Neural progenitor cell (in vitro differentiated cells): ENCODE results near the gene C14orf132.

Experiments
- CTCF ChIP-seq: fragments of 200-600 bp; sonication (generic); IDR thresholded peaks from 2 replicates; pipeline ENCODE4 v1.5.1; 2017; ENCODE audit warnings: antibody characterized with exemption, mild to moderate bottlenecking
- EZH2 ChIP-seq: fragments of 200-600 bp; sonication (generic); IDR thresholded peaks from 2 replicates; pipeline ENCODE4 v1.6.1; 2017; ENCODE audit warnings: antibody characterized with exemption, mild to moderate bottlenecking, moderate library complexity

DNA sequence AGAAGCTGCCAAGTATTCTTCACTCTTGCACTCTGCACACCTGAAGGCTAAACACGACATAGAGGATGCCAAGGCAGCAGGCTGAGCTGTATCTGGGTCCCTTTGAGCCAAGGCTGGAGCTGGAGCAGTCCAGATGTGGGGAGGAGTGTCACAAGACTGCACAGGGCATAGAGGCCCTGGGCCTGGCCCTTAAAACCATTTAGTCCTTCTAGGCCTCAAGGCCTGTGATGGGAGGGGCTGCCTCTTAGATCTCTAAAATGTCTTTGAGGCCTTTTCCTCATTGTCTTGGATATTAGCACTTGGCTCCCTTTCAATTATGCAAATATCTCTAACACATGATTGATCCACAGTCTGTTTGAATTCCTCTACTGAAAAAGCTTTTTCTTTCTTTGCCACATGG, 28.0 kb upstream of the C14orf132 start:
- no peak for TF ChIP-seq CTCF
- no peak for TF ChIP-seq EZH2
